Activated CD8-positive, alpha-beta memory T cell treated with anti-CD3 and anti-CD28 coated beads for 48 hours (primary cell): ENCODE results near the gene SSR2.

Experiments
- DNase-seq, 3 experiments: peaks; one replicate each; pipeline ENCODE4 v3.0.0-alpha.2; 2020; ENCODE audit warnings: low read depth in 2 of 3, low spot score in 2 of 3

Gene SSR2

DNA sequence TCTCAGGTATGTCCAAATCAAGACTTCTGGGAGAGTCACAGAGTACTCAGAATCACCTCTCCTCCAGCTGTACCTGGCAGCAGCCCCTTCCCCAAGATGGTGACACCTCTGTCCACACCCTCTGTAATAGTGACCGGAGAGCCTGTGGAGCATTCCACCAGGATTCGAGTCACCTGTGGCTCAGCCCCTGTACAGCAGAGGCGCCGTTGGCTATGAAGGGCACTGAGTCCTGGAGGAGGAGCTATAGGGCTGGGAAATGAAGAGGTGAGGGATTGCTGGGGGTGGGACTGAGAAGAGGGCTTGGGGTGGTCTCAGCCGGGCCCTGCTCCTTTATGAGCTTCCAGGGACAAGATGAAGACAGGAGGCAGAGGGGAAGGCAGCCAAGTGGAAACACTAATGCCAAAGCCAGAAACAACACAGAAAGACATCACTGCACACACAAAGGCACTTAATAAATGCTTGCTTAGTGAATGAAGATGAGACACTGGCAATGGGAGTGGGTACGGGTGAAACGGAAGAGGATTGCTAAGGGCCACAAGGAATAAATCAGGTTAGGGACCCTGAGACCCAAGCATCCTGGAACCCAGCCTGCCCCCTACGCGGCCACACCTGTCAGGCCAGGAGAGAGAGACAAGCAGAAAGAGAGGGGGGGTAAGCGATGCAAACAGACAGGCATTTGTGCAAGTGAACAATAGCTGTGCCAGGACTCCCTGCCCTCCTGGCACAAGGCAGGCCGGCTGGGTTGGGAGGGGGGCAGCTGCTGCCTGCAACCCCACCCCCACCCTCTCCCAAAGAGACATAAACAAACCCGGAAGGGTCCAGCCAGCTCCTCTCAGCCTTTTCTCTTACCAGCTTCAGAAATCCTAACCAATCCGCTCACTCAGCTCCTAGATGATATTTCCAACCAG is 46.3 kb downstream of the SSR2 start:
- DNase-seq, result no peak

DNA sequence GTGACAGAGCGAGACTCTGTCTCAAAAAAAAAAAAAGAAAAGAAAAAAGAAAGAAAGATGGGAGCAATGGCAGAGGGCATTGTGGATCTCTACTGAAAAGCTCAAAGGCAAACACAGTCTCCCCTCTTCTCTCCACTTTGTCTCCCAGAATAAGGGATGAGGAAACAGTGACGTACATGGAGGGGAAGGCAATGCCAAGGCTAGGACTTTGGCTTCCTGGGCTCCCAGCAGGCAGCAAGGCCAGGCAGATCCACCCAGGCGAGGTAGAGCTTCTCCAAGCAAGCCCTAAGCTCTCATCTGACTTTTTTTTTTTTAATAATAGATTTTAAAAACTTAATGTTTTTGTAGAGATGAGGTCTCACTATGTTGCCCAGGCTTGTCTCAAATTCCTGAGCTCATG is 47.0 kb downstream of the SSR2 start:
- no peak for DNase-seq

DNA sequence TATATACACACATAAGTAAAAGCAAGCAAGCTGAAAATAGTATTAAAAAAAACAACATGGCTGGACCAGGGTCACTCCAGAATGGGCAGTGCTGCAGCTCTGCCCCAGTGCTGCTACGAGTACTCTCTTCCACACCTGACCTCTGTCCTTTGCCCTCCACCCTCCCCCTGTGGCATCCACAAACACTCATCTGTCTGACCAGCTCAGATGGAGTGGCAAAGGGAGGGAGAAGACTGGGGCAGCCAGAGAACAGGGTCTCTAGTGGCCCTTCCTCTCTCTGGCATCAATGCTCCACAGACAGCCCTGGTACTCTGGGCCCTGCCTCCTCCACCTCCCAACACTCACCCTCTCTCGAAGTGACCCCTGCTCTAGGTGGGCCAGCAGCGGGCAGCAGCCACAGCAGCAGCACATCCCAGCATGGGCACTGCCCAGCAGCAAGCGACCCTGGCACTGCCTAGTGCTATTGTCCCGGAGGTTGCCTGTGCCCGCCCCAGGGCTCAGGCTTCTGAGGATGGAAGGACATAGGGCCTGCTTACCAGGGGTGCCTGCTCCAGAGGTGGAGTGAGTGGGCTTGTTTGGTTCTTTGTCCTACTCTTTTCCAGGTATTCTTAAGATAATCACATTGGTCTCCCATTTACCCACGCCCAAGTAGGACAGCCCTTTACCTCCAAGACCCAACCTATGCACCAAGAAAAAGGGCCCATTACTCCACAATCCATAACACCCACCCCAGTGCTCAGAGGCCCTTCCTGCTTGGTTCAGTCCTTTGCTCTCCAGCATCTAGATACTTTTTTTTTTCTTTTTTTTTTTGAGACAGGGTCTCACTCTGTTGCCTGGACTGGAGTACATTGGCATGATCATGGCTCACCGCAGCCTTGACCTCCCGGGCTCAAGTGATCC is 48.6 kb downstream of the SSR2 start:
- DNase-seq, result no peak

DNA sequence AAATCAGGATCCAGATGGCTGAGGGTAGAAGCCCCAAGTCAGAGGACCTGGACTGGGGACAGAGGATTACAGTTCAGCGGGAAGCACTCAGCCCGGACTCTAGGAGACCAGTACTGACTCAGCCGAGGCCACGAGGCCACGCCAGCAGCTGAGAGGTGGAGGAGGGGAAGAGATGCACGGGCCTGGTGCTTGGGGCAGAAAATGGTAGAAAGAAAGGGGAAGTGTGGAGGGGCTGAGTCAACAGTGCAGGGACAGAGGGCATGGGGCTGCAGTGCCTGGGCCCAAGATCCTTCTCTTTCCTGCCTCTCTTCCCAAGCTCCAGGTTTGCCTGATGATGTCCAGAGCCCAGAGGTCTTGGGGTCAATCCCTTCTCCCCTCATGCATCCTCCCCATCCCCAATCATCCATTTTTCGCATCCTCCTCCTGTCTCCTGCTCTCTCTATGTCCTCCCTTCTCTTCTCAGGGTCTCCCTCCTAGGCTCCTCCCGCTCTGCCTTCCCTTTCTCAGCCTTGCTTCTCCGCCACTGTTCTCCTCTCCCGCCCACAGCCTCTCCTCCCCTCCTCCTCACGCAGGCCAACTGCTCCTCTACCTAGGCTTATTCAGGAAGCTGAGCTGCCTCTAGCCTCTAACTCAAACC is 50.1 kb downstream of the SSR2 start:
- no peak for DNase-seq

DNA sequence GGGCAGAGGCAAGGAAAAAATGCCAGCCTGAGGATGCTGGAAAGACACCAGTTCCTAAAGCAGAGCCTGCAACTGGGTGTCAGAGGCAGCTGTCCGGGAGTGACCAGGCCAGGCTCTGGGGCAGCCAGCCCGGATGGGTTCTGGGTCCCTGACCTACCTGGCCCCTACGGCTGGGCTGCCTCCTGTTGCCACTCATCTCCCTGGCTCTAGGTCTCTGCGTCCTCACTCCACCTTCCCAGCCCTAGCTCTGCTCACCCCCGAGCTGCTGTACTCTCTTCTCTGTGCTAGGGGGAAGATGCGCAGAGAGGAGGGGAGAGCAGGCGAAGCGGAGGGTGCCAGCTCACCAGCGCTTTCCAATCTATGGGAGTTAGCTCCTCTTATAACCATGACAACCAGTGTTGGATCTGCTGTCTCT is 51.4 kb downstream of the SSR2 start:
- DNase-seq, result no peak

DNA sequence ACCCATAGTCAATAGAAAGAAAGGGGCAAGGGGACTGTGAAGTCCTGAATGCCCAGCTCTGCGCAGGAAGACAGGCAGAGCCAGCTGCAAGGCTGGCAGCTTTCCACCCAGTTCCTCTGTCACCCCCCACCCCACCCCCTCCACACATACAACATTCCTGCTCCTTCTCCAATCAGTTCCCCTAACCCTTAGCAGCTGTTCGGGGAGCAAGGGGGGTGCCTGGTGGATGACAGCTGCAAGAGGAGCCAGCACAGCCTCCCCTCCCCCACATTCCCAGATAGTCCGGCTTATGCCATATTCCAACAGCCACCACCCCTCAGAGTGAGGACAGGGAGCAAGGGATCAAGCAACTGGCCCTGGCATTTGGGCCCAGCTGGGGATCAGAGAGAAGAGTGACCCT is 52.1 kb downstream of the SSR2 start:
- no peak for DNase-seq

DNA sequence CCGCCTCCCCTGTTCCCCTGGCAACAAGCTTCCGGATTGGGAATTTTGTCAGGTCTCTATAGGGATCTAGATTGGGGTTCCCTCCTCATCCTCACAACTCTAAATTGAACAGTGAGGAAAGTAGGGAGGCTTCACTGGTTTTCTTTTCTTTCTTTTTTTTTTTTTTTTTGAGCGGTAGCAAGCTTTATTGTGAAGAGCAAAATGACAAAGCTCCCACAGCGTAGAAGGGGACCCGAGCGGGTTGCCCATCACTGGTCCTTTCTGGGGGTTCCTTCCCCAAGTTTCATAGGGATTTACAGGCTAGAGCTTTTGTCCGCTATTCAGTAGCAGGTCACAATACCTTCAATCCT is 52.7 kb downstream of the SSR2 start:
- no peak for DNase-seq

DNA sequence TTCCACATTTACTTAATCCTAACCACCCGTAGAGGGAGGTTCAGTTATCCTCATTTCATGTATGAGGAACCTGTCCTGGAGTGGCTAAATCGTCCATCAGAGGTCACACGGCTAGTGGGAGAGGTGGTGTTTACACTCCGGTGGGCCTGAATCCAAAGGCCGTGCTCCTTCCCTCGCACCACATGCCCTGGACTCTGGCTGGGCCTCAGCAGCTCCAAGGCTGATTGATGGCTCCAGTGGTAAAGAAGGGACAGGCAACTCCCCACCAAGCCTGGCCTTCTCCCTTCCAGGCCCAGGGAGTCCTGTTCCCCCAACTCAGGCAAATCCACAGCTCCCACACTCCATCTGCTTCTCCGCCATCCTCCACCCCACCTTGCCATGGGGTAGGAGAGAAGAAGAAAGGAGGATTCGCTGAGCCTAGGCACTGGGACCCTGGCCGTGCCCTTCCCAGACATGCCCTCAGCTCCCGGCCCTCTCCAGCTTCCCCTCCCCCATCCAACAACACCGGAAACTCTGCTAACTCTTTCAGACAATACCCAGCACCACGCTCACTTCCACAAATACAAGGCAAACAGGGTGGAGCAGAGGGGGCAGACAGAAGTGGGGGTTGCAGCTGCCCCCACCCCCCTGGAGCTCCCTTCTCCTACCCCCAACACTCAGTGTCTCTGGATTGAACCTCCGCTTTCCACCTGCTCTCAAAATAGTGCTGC is 53.3 kb downstream of the SSR2 start:
- no peak for DNase-seq

DNA sequence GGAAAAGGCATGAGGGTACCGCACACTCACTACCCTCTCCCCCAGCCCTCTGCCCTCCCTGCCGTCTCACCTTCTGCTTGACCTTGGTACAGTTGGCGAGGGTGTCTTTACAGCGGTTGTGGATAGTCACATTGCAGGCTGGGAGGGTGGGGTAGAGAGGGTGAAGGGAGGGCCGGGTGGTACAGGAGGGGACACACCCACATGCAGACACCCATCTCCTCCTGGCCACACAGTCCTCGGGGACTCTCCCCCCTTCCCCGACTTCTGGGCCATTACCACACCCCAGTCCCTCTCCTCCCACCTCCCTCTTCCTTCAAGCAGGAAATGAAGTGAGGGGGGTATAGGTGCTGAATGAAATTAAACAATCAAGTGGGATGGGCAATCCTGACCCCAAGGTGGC is 54.0 kb downstream of the SSR2 start:
- DNase-seq, result no peak

DNA sequence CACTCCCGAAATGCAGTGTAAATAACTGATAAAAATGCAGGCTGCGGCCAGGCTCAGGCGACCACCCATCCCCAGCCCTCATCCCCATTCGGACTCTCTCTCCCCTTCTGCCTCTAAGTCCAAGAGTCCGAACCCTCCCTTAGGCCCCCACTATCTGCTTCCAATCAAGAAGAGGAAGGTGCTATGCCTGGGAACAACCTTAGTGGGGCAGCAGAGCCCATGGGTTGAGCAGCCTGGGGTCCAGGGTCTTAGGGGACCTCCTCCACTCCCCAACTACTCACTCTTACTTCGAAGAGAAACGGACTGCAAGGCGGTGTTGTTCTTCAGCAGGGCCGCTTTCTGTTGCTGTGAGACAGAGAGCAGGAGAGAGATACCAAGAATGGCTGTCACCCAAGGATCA is 54.6 kb downstream of the SSR2 start:
- no peak for DNase-seq

DNA sequence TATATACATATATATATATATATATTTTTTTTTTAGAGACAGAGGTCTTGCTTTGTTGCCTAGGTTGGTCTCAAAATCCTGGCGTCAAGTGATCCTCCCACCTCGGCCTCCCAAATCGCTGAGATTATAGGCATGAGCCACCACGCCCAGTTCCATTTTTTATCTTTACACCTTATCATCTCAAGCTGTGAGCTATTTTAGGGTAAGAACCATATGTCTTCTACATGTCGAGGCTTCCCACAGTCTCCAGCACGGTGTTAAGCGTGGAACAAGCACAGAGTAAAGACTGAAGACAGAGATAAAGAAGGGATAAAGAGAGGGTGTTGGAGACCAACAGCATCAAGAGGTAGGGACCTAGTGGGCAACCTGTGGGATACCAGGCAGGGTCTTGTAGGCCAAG is 56.6 kb downstream of the SSR2 start:
- DNase-seq, result no peak

DNA sequence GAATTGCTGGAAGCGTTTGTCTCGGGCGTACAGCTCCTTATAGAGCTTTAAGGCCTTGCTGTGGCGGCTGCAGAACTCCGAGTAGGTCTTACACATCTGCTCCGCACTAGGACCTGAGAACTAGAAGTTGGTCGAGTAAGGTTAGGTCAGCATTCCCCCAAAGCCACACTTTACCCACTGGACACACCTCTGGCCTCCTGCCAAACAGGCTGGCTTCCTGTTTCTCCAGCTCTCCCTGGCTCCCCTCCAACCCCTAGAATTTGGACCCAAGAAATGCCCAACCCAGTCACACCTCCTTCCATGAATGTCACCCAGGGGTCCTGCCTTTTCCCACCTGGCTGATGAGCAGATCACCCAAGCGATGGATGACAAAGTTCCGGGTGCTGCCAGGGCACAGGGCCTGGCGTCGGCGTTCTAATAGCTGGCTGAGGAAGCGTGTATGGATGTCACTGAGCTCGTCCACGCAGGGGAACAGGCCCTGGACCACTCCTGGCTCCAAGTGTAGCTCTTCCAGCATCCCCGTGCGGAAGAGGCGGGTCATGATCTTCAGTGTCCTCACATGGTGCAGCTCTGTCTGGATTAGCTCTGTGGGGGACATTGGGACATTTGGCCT is 58.0 kb downstream of the SSR2 start:
- DNase-seq, result no peak

DNA sequence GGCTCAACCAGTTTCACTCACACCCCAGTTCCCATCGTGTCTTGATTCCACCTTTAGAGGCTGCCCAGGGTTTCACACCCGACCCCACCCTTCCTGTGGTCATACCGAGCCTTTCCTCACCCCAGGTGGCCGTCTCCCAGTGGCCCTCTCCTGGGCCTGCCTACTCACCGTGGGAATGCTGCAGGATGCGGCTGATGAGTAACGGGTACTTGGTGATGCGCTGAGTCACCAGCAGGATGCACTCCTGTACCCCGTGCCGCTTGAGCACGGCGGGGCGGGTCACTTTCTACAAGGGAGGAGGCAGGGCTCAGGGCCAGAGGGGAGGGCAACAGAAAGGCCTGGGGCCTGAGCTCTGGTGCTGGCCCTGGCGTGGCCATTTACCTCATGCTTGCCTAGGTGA is 58.8 kb downstream of the SSR2 start:
- no peak for DNase-seq

DNA sequence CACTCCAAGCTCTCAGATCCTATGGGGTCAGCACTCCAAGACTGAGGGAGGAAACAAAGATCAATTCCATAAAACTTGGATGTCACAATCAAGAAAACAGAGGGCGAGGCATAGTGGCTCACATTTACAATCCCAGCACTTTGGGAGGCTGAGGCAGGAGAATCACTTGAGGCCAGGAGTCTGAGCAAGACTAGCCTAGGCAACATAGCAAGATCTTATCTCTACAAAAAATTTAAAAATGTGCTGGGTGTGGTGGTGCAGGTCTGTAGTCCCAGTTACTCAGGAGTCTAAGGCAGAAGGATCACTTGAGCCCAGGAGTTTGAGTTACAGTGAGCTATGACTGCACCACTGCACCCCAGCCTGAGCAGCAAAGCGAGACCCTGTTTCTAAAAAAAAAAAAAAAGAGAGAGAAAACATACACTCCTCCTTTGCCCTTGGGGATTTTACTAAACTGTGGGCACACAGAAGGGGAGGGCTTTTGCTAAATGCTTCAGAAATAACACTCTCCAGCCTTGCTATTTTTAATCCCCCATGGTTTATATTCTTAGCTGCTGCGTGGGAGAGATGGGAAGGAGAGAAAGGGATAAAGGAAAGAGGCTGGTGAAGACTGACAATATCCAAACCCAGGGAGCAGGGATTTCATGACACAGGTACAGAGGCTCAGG is 60.5 kb downstream of the SSR2 start:
- DNase-seq, result no peak
